ENCODE measurements around the gene ITGA1.

GRCh38 chr5:52805615-52806014 is 17.9 kb downstream of the ITGA1 start:
- TF ChIP-seq CTCF (IDR thresholded peaks at IDR 0.05) (no peak), POLR2A (IDR thresholded peaks at IDR 0.05) (no peak), POLR2AphosphoS5 (IDR thresholded peaks at IDR 0.05) (no peak), EP300 (IDR thresholded peaks at IDR 0.05) (no peak)
